GM10266 (cell line): Measurements from ENCODE around the gene SASH1.

Experiments used
- DNase-seq: peaks from one replicate; pipeline ENCODE4 v3.0.0; 2012; ENCODE audit errors: extremely low spot score
- TF ChIP-seq, protein P1 (sequence below): IDR thresholded peaks from 2 replicates; pipeline ENCODE4 v1.5.1; 2012; ENCODE audit warnings: mild to moderate bottlenecking, low read depth; ENCODE audit not compliant: control insufficient read depth, insufficient read depth; ENCODE audit errors: missing control alignments

SASH1 gene

DNA sequence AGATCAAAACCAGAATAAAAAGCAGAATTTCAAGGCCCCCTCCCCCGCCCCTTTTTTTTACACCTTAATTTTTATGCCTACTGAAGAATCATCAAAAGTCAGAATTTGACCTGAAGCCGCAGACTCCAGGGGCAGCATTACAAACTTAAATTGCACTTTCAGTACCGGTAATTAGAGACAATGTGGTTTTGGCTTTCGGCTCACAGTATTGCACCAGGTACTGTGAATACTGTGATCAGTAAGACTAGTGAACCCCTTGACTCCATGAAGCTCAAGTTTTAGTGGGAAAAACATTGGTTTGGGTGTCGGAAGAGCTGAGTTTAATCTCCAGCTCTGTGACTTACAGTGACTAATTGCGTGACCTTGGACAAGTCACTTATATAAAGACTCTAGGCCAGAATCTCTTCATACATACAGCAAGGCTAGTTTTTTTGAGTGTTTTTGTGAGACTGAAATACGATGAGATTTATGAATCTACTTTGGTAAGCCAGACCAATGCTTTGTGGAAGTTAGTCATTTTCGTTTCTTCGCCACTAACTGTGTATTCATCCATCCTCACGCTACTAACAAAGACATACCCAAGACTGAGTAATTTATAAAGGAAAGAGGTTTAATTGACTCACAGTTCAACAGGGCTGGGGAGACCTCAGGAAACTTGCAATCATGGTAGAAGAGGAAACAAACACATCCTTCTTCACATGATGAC lies 114.7 kb downstream of the SASH1 start:
- DNase-seq = no peak
- TF ChIP-seq, protein P1, sequence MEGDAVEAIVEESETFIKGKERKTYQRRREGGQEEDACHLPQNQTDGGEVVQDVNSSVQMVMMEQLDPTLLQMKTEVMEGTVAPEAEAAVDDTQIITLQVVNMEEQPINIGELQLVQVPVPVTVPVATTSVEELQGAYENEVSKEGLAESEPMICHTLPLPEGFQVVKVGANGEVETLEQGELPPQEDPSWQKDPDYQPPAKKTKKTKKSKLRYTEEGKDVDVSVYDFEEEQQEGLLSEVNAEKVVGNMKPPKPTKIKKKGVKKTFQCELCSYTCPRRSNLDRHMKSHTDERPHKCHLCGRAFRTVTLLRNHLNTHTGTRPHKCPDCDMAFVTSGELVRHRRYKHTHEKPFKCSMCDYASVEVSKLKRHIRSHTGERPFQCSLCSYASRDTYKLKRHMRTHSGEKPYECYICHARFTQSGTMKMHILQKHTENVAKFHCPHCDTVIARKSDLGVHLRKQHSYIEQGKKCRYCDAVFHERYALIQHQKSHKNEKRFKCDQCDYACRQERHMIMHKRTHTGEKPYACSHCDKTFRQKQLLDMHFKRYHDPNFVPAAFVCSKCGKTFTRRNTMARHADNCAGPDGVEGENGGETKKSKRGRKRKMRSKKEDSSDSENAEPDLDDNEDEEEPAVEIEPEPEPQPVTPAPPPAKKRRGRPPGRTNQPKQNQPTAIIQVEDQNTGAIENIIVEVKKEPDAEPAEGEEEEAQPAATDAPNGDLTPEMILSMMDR = no peak

DNA sequence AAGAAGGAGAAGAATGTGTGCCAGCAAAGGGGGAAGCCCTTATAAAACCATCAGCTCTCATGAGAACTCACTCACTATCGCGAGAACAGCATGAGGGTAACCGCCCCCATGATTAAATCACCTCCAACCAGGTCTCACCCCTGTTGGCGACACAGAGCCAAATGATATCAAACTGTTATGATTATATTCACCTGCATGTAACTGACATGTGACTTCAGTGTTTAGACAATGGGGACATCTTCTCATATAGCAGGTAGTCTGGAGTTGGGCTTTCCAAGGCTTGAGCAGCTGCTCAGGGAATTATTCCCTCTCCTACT lies 115.2 kb downstream of the SASH1 start:
- no peak for DNase-seq
- TF ChIP-seq, protein P1 = no peak

DNA sequence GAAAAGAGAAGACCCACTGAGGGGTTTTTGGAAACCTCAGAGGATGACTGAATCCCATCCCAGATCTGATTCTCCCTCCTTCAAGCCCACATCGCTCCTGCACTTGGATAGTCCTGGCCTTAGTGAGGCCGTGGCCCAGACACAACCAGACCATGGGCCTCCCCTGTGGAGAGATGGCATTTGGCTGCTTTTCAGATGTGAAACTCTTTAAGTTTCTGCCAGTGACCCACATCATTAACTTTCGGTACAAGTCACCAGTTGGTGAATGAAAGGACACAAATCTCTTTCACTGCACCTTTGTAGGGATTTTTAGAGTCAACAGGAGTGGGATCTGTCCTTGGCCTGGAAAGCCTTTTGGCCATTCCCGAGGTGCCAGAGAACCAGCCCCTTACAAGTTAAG lies 116.6 kb downstream of the SASH1 start:
- DNase-seq = no peak
- TF ChIP-seq, protein P1 = no peak

DNA sequence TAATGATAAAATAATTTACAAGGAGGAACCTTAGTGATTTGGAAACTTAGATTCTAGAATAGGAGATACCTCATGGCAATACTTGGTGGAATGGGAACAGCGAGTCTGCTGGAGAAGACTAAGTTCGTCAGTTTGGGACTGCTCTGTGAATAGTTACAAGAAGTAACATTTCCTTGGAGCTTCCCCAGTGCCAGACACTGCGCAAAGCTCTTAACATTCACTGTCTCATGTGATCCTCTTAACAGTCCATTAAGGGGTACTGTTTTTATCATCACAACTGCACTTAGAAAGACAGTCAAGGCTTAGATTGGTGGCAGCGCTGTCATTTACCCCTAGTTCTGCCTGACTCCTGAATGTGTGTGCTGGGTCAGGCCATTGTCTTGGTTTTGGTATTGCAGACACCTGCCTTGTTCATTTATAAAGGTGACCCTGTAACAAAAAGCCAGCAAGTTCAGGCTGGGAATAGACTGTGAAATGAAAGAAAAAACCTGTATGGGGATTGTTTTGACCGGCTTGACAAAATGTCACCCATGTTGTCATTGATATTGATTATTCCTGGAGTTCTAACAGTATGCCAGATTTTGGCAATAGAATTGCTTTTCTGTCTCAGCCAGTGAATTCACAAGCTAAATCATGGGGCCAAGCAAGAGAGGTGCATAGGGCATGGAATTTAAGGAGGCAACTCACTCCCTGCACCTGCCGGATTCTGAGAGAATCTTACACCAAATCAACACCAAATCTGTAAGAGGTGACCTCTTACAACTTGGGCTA lies 118.4 kb downstream of the SASH1 start:
- TF ChIP-seq, protein P1 = no peak
- no peak for DNase-seq

DNA sequence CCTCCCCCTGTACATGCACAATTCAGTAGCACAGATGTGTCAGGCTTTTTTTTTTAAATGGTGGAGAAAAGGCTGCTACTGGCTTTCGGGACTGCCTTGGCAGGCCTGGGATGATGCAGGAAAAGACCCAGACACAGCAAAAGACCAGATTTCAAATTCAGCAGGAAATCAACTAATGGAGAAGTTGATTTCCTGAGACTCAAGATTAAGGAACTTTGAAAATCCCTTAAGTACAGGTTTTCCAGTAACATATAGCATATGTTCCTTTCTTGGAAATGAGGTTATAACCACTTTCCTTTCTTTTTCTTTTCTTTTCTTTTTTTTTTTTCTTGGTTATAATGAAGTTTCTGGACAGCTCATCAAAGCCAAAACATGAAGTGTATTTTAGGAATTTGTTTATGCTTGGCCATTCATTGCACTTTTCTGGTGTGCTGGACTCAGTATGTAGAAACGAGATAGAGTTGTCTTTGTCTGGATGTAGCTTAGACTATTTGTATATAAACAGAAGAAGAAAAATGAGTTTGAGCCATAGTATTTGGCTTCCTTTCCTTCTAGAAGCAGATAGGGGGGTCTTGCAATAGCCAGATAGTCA lies 119.4 kb downstream of the SASH1 start:
- TF ChIP-seq, protein P1 = no peak
- no peak for DNase-seq

DNA sequence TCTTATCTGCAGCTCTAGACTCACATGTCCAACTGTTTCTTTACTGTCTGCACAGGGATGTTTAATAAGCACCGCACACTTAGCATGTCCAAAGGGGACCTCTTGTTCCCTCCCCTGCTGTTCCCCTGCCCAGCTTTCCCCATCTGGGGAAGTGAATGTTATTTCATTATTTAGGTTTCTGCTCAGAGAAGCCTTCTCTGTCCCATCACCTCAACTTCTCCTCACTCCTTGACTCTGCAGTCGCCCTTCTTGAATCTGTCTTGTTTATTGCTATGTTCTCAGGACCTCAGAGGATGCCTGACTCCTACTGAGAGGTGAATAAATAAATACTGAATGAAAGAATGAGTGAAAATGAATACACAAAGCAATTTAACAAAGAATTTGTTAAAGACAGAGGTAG lies 121.0 kb downstream of the SASH1 start:
- TF ChIP-seq, protein P1 = no peak
- DNase-seq = no peak
